ENCODE data around the gene LBH. TPM values are rescaled to one million over a fixed set of nuclear protein-coding genes. Genes with fewer than 3 reads are reported as not detected.

Gene LBH
- total and polyA plus RNA-seq, 2 of the 13 experiments (the other 11 are each of a cell fraction or from before 2014, with no cell fraction given) = 0.09 to 0.25 TPM

- no peak; the same call in 1 of the 3 replicates for ATAC-seq
- no peak overlapping the region for H3K4me2 ChIP-seq (ENCODE audit: low read depth, low read length)
- no peak for DNase-seq (ENCODE audit: low spot score)
Measured at GRCh38 chr2:30252723-30253701, 21.7 kb downstream of the LBH start.

More at GRCh38 chr2:30252723-30253701, 21.7 kb downstream of the LBH start:
- no peaks in the 10 kb centered on the region for H3K36me3 ChIP-seq (replicated peaks in 1 of 2; ENCODE audit: control insufficient read depth in 1 of 2, insufficient read depth in 2 of 2, low read length in 2 of 2)
- in situ Hi-C loops (cut with HindIII; ENCODE audit: extremely low pct_ligation_motif_present, low pct_unique_long_range_greater_than_20kb) (no loop called here), intact Hi-C loops (cut with micrococcal nuclease; ENCODE audit: unreplicated experiment) (no loop called here)
- H3K27ac ChIP-seq (ENCODE audit: extremely low read length, insufficient read depth, low read length) = no peak overlapping the region
- no peak overlapping the region for H2AFZ ChIP-seq (ENCODE audit: low read length)
- CTCF ChIA-PET (ENCODE audit: low intra/inter-chr PET ratio, low total read pairs) = no interaction called here
- no peaks in the 10 kb centered on the region for H4K20me1 ChIP-seq (ENCODE audit: insufficient read depth, low read length)
- H3K79me2 ChIP-seq (ENCODE audit: insufficient read depth, low read length) = no peaks in the 10 kb centered on the region
- peaks cover 0 to 14% of the 10 kb centered on the region in 2 experiments; a peak in 3 of 5 replicates for H3K27me3 ChIP-seq (ENCODE audit: control insufficient read depth in 1 of 2, insufficient read depth in 2 of 2, low read length in 2 of 2)
- BruUV-seq (replicated peaks) = no TSS peak
- H3K9ac ChIP-seq (ENCODE audit: insufficient read depth, low read depth, low read length) = no peak overlapping the region
- H3K9me3 ChIP-seq (ENCODE audit: low read length) = no peaks in the 10 kb centered on the region
- no peaks in the 10 kb centered on the region for H3K4me1 ChIP-seq (ENCODE audit: insufficient read depth, low read length)
- FAIRE-seq = no peak
- H3K4me3 ChIP-seq (replicated peaks in 1 of 3; ENCODE audit: insufficient read depth in 1 of 3, low read depth in 2 of 3, low read length in 3 of 3) = no peak overlapping the region
- WGBS (ENCODE audit: low lambda C conversion rate) = 21% methylated on average over 7 of the region's 7 CpGs
- POLR2A ChIA-PET = no interaction called here
- no peak for TF ChIP-seq ZNF615 (CRISPR knock-in tag; IDR thresholded peaks at IDR 0.05; ENCODE audit: borderline replicate concordance)
- TF ChIP-seq, protein P1, sequence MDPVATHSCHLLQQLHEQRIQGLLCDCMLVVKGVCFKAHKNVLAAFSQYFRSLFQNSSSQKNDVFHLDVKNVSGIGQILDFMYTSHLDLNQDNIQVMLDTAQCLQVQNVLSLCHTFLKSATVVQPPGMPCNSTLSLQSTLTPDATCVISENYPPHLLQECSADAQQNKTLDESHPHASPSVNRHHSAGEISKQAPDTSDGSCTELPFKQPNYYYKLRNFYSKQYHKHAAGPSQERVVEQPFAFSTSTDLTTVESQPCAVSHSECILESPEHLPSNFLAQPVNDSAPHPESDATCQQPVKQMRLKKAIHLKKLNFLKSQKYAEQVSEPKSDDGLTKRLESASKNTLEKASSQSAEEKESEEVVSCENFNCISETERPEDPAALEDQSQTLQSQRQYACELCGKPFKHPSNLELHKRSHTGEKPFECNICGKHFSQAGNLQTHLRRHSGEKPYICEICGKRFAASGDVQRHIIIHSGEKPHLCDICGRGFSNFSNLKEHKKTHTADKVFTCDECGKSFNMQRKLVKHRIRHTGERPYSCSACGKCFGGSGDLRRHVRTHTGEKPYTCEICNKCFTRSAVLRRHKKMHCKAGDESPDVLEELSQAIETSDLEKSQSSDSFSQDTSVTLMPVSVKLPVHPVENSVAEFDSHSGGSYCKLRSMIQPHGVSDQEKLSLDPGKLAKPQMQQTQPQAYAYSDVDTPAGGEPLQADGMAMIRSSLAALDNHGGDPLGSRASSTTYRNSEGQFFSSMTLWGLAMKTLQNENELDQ (CRISPR knock-in tag; IDR thresholded peaks at IDR 0.05; ENCODE audit: borderline replicate concordance) = no peak
- no peak for TF ChIP-seq THRA (CRISPR knock-in tag; IDR thresholded peaks at IDR 0.05; ENCODE audit: borderline replicate concordance)
- no peak for TF ChIP-seq KDM3A (CRISPR knock-in tag; IDR thresholded peaks at IDR 0.05; ENCODE audit: low read depth)
- TF ChIP-seq DR1 (CRISPR knock-in tag; IDR thresholded peaks at IDR 0.05) = no peak
- TF ChIP-seq MEIS2 (CRISPR knock-in tag; IDR thresholded peaks at IDR 0.05) = no peak
- no peak for TF ChIP-seq MTF1 (CRISPR knock-in tag; IDR thresholded peaks at IDR 0.05)
